HL-60 (cell line): ENCODE results near the gene CTAGE1.

Experiments
- CTCF ChIP-seq: IDR thresholded peaks from one replicate; pipeline ENCODE4 v1.5.1; 2011; ENCODE audit warnings: low read length, control low read depth, inconsistent platforms; ENCODE audit not compliant: insufficient read depth
- GABPA ChIP-seq: IDR thresholded peaks from 2 replicates; pipeline ENCODE4 v1.6.1; 2012; ENCODE audit warnings: low read depth
- POLR2AphosphoS5 ChIP-seq: IDR thresholded peaks from 2 replicates; pipeline ENCODE4 v1.6.1; 2012; ENCODE audit warnings: low read depth

- TF ChIP-seq CTCF (no peak), GABPA (no peak), POLR2AphosphoS5 (no peak)
These were observed 48.2 kb upstream of the CTAGE1 start for GRCh38 chr18:22465859-22466457.
